Measurements from ENCODE around the gene CACNA1B. TPM values are rescaled to one million over a fixed set of nuclear protein-coding genes. Genes with fewer than 3 reads are reported as not detected.

Gene CACNA1B
- total and polyA plus RNA-seq, 2 of the 4 experiments (the other 2 are of a cell fraction): 0.02 TPM; not detected in 1

- H4K91ac ChIP-seq (ENCODE audit: insufficient read depth, low read depth, low read length): no peak overlapping the region
- H2BK20ac ChIP-seq (ENCODE audit: low read depth, low read length): no peak overlapping the region
- H3K18ac ChIP-seq (ENCODE audit: low read depth, low read length): no peak overlapping the region
- H3K9me3 ChIP-seq (ENCODE audit: control insufficient read depth, insufficient read depth, low read length): peaks cover 12% of the 10 kb centered on the region
- no peak overlapping the region for H2BK5ac ChIP-seq (ENCODE audit: low read depth, low read length, poor library complexity, severe bottlenecking)
- no peak for DNase-seq
- no peak overlapping the region for H4K8ac ChIP-seq (ENCODE audit: low read depth in 2 of 2, low read length in 2 of 2)
- in situ Hi-C loops (cut with MboI; ENCODE audit: low sequenced_read_pairs) (no loop called here), intact Hi-C loops (cut with micrococcal nuclease) (no loop called here), dilution Hi-C loops (cut with HindIII; ENCODE audit: low sequenced_read_pairs, unreplicated experiment) (no loop called here)
- CTCF ChIA-PET: no interaction called here
- TF ChIP-seq NFE2L2 (IDR thresholded peaks at IDR 0.05; ENCODE audit: low read depth, low read length): no peak
- no peak for TF ChIP-seq CEBPB (IDR thresholded peaks at IDR 0.05; ENCODE audit: low read depth, low read length)
- no peak for TF ChIP-seq ELK1 (IDR thresholded peaks at IDR 0.05; ENCODE audit: borderline replicate concordance, low read depth, low read length)
- no peak for TF ChIP-seq SMC3 (IDR thresholded peaks at IDR 0.05; ENCODE audit: low read depth, low read length)
- TF ChIP-seq MXI1 (IDR thresholded peaks at IDR 0.05; ENCODE audit: borderline replicate concordance, low read depth, low read length): no peak
- no peak for TF ChIP-seq BHLHE40 (IDR thresholded peaks at IDR 0.05; ENCODE audit: low read depth, low read length)
- TF ChIP-seq FOS (IDR thresholded peaks at IDR 0.05; ENCODE audit: low read depth, low read length): no peak
- no peak for TF ChIP-seq POLR2A (IDR thresholded peaks at IDR 0.05; ENCODE audit: low read depth, low read length)
- no peak for TF ChIP-seq CHD1 (IDR thresholded peaks at IDR 0.05; ENCODE audit: low read depth, low read length)
- TF ChIP-seq RAD21 (IDR thresholded peaks at IDR 0.05; ENCODE audit: low read length): no peak
- TF ChIP-seq USF2 (IDR thresholded peaks at IDR 0.05; ENCODE audit: low read depth, low read length): no peak
- no peak for TF ChIP-seq MAFK (IDR thresholded peaks at IDR 0.05; ENCODE audit: low read depth, low read length)
- TF ChIP-seq RFX5 (IDR thresholded peaks at IDR 0.05; ENCODE audit: low read depth, low read length): no peak
- TF ChIP-seq MAZ (IDR thresholded peaks at IDR 0.05; ENCODE audit: borderline replicate concordance, low read depth, low read length): no peak
- TF ChIP-seq RCOR1 (IDR thresholded peaks at IDR 0.05; ENCODE audit: insufficient replicate concordance, low read length): no peak
- TF ChIP-seq CTCF (conservative IDR thresholded peaks at IDR 0.05; ENCODE audit: low read depth, low read length): no peak
- no peak overlapping the region for H4K5ac ChIP-seq (ENCODE audit: low read depth, low read length)
- H2BK120ac ChIP-seq (ENCODE audit: low read depth, low read length): no peak overlapping the region
- no peaks in the 10 kb centered on the region for H3K4me1 ChIP-seq (ENCODE audit: control insufficient read depth, insufficient read depth, low read length)
- no peak for ATAC-seq (ENCODE audit: low read depth)
- H2AFZ ChIP-seq (replicated peaks; ENCODE audit: low read length, poor library complexity): no peak overlapping the region
- no peak overlapping the region for H2BK15ac ChIP-seq (ENCODE audit: low read depth, low read length)
- no peaks in the 10 kb centered on the region for H3K36me3 ChIP-seq (ENCODE audit: control insufficient read depth, insufficient read depth, low read length)
- H3K14ac ChIP-seq (replicated peaks; ENCODE audit: low read depth, low read length): no peak overlapping the region
- no CpG with 5 or more reads among the region's 5 CpGs for WGBS, 2 experiments (ENCODE audit: extremely low coverage in 2 of 2, insufficient read length in 1 of 2)
- POLR2A ChIA-PET (ENCODE audit: unreplicated experiment): no interaction called here
- no peaks in the 10 kb centered on the region for H3K9me1 ChIP-seq (ENCODE audit: insufficient read depth, low read length)
- H3K27ac ChIP-seq (ENCODE audit: insufficient read depth, low read length): no peak overlapping the region
- H2AK5ac ChIP-seq (ENCODE audit: low read depth, low read length): no peak overlapping the region
- no peak overlapping the region for H3K4me2 ChIP-seq (ENCODE audit: low read depth, low read length)
- no peak overlapping the region for H3K4ac ChIP-seq (ENCODE audit: low read depth, low read length)
- no TSS peak for BruUV-seq (replicated peaks)
- H2AK9ac ChIP-seq (replicated peaks; ENCODE audit: low read depth, low read length, poor library complexity): no peak overlapping the region
- no peaks in the 10 kb centered on the region for H3K79me1 ChIP-seq (ENCODE audit: low read depth in 1 of 2, low read length in 2 of 2)
- H3K23ac ChIP-seq (ENCODE audit: low read depth, low read length): no peak overlapping the region
- no peaks in the 10 kb centered on the region for H3K27me3 ChIP-seq (ENCODE audit: control insufficient read depth, insufficient read depth, low read length)
- no peaks in the 10 kb centered on the region for H4K20me1 ChIP-seq (ENCODE audit: insufficient read depth, low read length)
- no peak overlapping the region for H3K56ac ChIP-seq (ENCODE audit: extremely low read depth, insufficient read depth, low read length)
- H3K4me3 ChIP-seq (ENCODE audit: insufficient read depth, low read depth, low read length): no peak overlapping the region
- H3K9ac ChIP-seq (ENCODE audit: low read depth, low read length): no peak overlapping the region
Measured at GRCh38 chr9:137851516-137852267, 25.9 kb upstream of the CACNA1B start.

Data from IMR-90 (cell line).